ENCODE data around the gene DNAH2. TPM values are rescaled to one million over a fixed set of nuclear protein-coding genes. Genes with fewer than 3 reads are reported as not detected.

The DNAH2 gene
- total and polyA plus RNA-seq, 3 donors from 2014 or later, result 11.7 to 24.9 (median 22.7) TPM

DNA sequence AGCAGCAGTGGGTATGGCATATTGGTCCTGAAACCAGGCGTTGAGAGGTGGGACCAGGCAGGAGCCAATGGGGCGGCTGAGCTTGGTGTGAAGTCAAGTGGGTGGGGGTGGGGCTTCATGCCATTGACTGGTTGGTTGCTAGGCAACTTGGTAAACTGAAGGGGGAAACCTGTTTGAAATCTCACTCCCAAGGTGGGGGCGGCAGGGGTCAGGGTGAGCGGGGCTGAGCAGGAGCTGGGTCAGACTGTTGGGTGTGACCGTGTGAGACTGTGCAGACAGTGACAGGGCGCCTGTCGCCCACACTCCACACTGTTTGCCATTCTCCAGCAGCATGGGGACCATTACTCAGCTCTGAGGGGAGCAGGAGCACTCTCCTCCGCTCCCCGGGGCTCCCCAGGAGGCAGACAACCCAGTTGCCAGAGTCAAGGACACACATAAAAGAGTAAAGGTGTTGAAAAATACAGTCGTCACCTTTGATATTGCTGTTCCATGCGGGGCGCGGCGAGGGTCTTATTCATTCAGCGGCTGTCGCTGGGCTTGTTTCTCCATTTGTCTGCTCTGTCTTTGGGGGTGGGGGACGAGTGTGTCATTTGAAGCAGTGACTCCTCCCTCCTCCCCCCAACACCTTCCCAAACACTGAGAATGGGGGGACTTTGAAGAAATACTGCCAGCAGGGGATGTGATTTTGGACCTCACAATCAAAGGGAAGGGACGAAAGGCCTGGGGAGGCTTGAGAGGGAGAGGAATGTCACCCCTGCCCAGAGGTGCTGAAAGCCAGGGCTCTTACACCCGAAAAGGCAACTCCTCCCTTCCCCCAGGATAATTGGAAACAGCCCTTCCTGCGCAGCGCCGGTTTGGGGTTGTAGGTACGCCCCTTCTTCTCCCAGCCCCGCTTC is 13.7 kb upstream of the DNAH2 start:
- Histone ChIP-seq H3K9me3 (no peaks in the 10 kb centered on the region), H3K36me3 (ENCODE audit: low read depth, missing control alignments) (no peaks in the 10 kb centered on the region), H3K4me1 (peaks cover 17% of the 10 kb centered on the region), H3K27ac (no peak overlapping the region), H3K4me3 (no peak overlapping the region), H3K27me3 (no peaks in the 10 kb centered on the region)
- intact Hi-C loops (cut with DNase I; ENCODE audit: low total_unique reads), result no loop called here
- no peak for TF ChIP-seq POLR2A (IDR thresholded peaks at IDR 0.05)
- TF ChIP-seq, protein P1, sequence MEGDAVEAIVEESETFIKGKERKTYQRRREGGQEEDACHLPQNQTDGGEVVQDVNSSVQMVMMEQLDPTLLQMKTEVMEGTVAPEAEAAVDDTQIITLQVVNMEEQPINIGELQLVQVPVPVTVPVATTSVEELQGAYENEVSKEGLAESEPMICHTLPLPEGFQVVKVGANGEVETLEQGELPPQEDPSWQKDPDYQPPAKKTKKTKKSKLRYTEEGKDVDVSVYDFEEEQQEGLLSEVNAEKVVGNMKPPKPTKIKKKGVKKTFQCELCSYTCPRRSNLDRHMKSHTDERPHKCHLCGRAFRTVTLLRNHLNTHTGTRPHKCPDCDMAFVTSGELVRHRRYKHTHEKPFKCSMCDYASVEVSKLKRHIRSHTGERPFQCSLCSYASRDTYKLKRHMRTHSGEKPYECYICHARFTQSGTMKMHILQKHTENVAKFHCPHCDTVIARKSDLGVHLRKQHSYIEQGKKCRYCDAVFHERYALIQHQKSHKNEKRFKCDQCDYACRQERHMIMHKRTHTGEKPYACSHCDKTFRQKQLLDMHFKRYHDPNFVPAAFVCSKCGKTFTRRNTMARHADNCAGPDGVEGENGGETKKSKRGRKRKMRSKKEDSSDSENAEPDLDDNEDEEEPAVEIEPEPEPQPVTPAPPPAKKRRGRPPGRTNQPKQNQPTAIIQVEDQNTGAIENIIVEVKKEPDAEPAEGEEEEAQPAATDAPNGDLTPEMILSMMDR (IDR thresholded peaks at IDR 0.05), result no peak
- WGBS, 2 donors, result 41 to 42% methylated on average over 24 of the region's 24 CpGs
- no peak for DNase-seq

DNA sequence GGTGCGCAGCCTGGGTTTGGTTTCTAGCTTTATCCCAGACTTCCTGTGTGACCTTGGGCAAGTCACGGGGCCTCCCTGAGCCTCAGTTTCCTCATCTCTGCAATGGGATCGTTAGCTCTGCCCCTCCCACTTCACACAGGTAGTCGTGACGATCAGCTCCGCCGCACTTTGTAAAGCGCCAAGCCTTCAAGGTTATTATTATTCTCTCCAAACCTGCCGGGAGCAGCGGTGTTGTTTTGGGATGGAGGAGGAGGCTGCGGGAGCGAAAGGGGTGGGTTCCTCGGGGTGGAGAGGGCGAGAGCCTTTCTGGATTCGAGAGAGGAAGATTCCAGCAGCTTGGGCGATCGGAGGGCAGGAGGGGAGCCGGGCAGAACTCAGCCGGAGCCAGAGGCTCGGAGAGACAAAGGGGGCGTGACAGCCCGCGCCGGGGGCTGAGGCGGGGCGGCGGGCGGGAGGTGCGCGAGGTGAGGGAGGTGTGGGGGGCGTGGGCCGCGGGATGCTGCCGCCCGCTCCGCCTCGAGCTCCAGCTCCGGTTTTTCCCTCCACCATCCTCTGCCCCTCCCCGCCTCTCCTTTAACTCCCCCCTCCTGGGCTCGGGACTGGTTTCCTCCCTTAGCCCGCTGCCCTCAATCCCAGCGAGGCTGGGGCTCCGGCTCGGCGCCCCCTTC is 12.8 kb upstream of the DNAH2 start, which contains the start of gene EFNB3:
EFNB3 (plus strand) TSS at position 602 of the 668 bp plus-strand sequence. CDS start 397 bp downstream, outside the sequence.
- no peaks in the 10 kb centered on the region for H3K27me3 ChIP-seq
- H3K4me3 ChIP-seq, result peak within 1 kb of the TSS; percentile 29 to 52
- peaks cover 16% of the 10 kb centered on the region for H3K4me1 ChIP-seq
- 1 to 2% methylated on average over 26 to 45 of the region's 45 CpGs for WGBS, 2 donors
- TF ChIP-seq, protein P1 (IDR thresholded peaks at IDR 0.05), result no peak
- TF ChIP-seq POLR2A (IDR thresholded peaks at IDR 0.05), result no peak
- H3K9me3 ChIP-seq, result no peaks in the 10 kb centered on the region
- H3K36me3 ChIP-seq (ENCODE audit: low read depth, missing control alignments), result no peaks in the 10 kb centered on the region
- no peak within 1 kb of the TSS for H3K27ac ChIP-seq
- intact Hi-C loops (cut with DNase I; ENCODE audit: low total_unique reads), result no loop called here
- no peak for DNase-seq

DNA sequence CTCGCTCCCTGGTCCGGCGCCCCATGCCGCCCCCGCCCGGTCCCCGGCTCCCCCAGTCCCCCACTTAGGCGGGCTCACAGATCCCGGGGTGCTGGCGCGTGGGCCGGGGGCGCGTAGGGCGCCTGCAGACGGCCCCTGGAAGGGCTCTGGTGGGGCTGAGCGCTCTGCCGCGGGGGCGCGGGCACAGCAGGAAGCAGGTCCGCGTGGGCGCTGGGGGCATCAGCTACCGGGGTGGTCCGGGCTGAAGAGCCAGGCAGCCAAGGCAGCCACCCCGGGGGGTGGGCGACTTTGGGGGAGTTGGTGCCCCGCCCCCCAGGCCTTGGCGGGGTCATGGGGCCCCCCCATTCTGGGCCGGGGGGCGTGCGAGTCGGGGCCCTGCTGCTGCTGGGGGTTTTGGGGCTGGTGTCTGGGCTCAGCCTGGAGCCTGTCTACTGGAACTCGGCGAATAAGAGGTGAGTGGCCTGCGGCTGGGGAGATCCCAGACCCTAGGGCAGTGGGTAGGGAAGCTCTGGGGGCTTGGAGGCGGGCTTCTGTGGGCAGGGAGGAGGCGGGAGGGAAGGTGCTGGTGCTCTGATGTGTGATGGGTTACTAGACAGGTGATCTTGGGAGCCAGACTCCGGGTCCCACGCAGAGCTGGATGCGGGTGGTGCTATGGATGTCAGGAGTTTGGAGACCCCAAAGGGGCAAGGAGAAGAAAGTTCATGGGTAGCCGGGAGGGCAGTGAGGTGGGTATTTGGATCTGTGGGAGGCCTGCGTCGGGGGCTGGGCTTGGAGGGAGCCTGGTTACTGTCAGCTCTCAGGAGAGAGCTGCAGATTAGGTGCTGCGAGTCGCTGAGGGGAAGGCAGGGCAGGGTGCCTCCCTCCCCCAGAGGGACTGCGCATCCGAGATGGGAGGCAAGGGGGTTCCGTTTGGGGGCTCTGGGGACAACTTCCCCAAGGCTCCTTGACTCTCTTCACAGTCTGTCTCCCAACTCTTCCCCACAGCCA is 12.0 kb upstream of the DNAH2 start:
- Histone ChIP-seq H3K36me3 (ENCODE audit: low read depth, missing control alignments) (no peaks in the 10 kb centered on the region), H3K9me3 (no peaks in the 10 kb centered on the region), H3K27ac (no peak overlapping the region), H3K27me3 (no peaks in the 10 kb centered on the region), H3K4me3 (peak overlapping the region; percentile 29 to 52), H3K4me1 (peaks cover 14% of the 10 kb centered on the region)
- WGBS, 2 donors, result 6 to 10% methylated on average over 19 to 25 of the region's 50 CpGs
- TF ChIP-seq, protein P1 (IDR thresholded peaks at IDR 0.05), result no peak
- no peak for TF ChIP-seq POLR2A (IDR thresholded peaks at IDR 0.05)
- intact Hi-C loops (cut with DNase I; ENCODE audit: low total_unique reads), result no loop called here
- no peak for DNase-seq

DNA sequence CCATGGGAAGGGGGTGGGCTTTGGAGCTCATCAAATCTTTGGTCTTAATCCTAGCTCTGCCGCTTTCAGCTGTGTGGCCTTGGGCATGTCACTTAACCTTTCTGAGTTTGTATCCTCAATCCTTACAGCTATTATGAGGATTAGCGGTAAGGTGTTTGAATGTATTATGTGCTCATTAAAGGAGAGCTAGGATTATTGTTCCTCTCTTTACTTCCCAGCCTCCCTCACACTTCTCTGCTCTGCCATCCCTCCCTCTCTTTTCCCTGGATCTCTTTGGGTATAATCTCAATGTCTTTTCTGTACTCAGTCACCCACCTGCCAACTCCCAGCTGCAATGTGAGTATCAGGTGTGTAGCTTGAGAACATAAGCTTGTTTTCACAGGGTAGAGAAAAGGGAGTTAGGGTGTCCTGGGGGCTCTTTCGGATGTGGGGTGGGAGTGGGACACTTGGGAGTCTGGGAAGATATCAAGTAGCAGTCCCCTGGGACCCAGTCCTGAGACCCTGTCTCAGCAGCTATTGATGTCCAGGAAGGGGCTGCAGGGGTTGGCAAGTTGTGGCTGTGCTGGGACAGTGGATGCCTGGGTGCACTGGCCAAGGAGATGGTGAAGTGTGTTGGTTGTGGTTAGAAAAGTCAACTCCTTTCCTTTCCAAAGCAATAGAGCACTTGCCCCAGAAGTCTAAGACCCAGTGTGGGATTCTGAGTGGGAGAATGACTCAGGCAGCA is 10.8 kb upstream of the DNAH2 start:
- 91 to 94% methylated on average over 3 of the region's 3 CpGs for WGBS, 2 donors
- no peak overlapping the region for H3K27ac ChIP-seq
- no peaks in the 10 kb centered on the region for H3K36me3 ChIP-seq (ENCODE audit: low read depth, missing control alignments)
- TF ChIP-seq, protein P1 (IDR thresholded peaks at IDR 0.05), result no peak
- no peak for TF ChIP-seq POLR2A (IDR thresholded peaks at IDR 0.05)
- no peak overlapping the region for H3K4me3 ChIP-seq
- peaks cover 14% of the 10 kb centered on the region for H3K4me1 ChIP-seq
- H3K9me3 ChIP-seq, result no peaks in the 10 kb centered on the region
- DNase-seq, result no peak
- intact Hi-C loops (cut with DNase I; ENCODE audit: low total_unique reads), result no loop called here
- H3K27me3 ChIP-seq, result no peaks in the 10 kb centered on the region

Measured in testis (tissue), 3 donors.